GM21367 (cell line): ENCODE data around the gene FBLN7.
"Not testable (repeated sequence)": the region's sequence is repeated elsewhere in the genome, so short reads cannot be mapped to it uniquely, and the experiment has no call there.

Experiments
- ATAC-seq: cut with Tn5 transposase; IDR thresholded peaks from one replicate; pipeline ENCODE4 v1.9.1; 2021; ENCODE audit not compliant: unreplicated experiment

FBLN7 gene

DNA sequence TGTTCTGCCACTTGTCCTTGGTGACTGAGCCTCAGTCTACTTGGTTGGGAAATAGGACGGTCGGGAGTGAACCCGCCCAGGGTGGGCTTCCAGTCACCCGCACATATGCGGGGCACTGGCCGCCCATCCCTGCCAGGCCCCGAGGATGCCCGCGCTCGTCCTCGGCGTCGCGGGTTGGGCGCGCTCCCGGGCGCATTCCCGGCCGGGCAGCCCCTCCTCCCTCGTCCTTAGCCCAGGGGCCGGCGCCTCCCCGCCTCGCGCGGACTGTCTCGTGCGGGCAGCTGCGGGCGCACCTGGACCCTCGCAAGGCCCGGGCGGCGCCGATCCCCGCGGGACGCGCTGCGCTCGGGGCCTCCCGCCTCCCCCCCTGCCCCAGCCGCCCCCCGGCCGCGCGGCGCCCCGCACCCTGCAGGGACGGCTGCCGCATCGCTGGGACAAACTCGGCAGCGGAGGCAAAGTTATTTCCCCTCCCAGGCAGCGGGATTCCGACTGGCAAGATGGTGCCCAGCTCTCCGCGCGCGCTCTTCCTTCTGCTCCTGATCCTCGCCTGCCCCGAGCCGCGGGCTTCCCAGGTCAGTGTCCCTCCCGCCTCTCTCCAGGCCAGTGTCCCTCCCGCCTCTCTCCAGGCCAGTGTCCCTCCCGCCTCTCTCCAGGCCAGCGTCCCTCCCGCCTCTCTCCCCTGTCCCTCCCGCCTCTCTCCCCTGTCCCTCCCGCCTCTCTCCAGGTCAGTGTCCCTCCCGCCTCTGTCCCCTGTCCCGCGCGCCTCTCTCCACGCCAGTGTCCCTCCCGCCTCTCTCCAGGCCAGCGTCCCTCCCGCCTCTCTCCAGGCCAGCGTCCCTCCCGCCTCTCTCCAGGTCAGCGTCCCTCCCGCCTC, at the start of gene FBLN7:
FBLN7 (plus strand) TSS at position 227 of the 874 bp plus-strand sequence; CDS start at position 498, 271 bp downstream.
- ATAC-seq, result no peak

DNA sequence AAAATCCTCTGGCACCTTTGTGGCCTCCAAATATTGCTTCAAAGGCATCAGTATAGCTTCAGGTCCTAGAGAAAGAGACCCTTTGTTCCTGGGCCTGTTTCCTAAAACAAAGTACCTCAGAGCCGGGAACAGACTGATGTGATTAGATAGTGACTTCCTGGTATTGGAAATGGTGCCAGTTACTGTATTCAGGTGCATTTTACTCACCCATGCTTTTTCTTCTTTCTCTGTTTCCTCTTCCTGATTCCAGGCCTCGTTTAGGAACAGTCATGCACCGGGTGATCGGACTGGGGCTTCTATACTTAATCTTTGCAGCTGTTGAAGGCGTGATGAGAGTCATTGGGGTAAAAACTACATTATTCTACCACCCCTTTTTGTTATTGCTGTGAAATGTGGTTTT, 48.8 kb upstream of the FBLN7 start:
- no peak for ATAC-seq

GRCh38 chr2:112092286-112093041, 45.7 kb upstream of the FBLN7 start:
- ATAC-seq, result no peak

- ATAC-seq, result no peak
Observed at GRCh38 chr2:112093216-112093615, 45.0 kb upstream of the FBLN7 start.

DNA sequence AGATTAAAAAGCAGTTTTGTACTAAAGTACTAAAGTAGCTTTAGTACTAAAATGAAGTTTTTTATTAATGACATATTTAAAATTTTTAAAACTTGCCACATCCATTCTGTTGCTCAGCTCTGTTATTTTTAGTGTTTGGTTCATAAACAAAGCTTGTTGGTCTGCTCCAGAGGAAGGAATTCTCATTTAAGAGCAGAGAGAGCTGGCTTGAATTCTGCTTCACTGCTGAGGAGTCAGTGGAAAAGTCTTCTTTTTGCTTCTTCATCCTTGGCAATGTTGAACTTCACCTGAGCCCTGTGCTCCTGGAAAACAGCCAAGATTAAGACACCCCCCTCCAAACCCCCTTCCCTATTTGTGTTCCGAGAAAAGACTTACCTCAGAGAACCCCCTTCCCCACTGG, 42.5 kb upstream of the FBLN7 start:
- ATAC-seq, result no peak

DNA sequence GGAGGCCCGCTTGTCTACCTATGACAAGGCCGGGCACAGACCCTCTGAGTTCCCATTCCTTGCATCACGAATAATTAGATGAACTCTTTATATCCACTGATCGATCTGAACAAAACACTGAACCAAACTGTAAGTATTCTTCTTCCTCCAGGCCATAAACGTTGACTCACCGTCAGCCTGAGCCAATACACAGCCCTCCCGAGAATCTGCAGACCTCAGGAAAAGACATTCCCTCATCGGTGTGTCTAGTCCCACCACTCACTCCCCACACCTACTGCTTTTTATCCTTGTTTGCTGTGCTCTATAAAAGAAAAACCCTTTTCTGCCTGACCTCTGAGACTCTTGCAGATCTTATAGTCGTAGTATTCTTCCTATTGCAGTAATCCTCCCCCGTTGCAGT, 42.1 kb upstream of the FBLN7 start:
- no peak for ATAC-seq

DNA sequence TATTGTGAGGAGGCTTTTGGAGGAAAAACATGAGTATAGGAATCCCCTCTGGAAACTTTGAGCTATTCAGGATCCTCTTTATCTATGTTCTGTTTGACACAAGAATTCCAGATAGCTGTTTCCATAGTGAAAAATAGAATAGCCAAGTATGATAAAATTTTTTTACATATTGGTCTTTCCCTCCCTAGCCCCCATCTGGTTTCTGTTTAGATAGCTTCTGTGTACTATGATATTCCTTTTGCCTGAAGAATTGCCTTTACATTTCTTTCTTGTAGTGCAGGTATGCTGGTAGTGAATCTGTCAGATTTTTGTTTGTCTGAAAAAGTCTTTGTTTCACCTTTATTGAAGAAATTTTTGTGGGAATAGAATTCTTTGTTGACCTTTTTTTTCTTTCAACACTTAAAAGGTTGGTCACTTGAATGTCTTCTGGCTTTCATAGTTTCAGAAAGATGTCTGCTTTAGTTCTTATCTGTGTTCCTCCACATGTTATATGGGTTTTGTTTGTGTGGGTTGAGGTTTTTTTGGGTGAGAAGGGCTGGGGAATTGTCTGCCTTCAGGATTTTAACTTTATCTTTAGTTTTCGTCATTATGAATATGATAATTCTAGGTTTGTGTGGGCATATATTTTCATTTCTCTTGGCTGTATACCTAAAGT, 29.9 kb upstream of the FBLN7 start:
- ATAC-seq, result no peak

- no peak for ATAC-seq
Observed at GRCh38 chr2:112109278-112109677, 28.9 kb upstream of the FBLN7 start.

DNA sequence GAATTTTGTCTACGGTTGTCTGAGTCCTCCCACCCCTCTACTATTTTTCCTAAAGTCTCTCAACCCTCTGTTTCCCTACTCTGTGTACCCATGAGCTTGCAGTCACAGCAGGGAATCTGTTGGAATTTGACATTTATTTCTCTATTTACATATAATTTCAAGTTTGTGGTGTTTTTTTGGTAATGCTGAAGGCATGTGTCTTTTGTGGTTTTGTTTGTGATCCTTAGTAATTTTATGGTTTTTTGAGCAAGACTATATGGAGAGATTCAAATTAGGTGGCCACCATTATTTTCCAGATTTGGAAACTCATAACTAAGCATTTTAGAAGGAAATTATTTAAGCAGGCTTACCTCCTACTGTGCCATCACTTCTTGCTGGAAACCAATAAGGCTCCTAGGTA, 27.2 kb upstream of the FBLN7 start:
- no peak for ATAC-seq

DNA sequence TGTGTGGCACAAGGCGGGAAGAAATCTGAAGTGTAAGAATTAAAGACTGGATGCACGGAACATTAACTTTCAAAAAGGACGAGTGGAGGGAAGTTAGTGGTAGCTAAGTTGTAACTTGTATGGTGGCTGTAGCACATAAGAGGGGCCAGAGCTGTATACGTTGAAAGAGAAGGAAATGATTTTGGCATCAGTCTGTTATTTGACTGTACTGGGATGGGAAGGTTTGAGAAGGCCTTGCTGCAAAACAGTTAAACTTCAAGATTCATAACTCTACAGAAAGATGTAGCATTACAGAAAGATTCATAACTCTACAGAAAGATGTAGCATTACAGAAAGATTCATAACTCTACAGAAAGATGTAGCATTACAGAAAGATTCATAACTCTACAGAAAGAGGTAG, 24.8 kb upstream of the FBLN7 start:
- ATAC-seq, result not testable (repeated sequence)

GRCh38 chr2:112118148-112118547, 20.0 kb upstream of the FBLN7 start:
- no peak for ATAC-seq

GRCh38 chr2:112121682-112122254, 16.4 kb upstream of the FBLN7 start:
- ATAC-seq, result no peak

DNA sequence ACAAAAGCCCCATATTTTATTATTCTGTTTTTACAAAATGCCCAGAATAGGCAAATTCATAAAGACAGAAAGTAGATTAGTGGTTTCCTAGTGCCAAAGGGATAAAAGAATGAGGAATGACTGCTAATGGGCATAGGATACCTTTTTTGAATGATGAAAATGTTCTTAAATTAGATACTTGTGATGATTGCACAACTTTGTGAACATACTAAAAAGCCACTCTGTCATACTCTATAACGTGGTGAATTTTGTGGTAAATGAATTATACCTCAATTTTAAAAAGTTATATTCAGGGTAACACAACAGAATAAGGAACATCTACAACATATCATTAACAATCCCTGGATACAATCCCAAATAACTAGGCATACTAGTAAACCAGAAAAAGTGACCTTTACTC, 9.1 kb upstream of the FBLN7 start:
- ATAC-seq, result no peak

DNA sequence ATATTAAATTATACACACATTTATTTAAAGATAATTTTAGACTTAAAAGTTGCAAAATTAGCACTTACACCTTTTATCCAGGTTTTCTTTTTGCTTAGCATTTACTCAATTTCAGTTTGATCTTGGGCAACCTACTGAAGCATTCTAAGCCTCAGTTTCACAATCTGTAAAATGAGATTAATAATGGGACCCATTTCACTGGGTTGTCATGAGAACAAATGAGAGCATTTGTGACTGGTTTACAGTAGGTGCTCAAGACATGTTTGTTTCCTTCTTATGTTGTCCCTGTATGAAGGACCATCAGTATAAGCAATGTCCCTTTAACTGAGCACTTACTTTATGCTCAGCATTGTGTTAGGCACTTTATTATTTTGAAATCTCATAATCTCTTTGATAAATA, 4.8 kb upstream of the FBLN7 start:
- no peak for ATAC-seq

DNA sequence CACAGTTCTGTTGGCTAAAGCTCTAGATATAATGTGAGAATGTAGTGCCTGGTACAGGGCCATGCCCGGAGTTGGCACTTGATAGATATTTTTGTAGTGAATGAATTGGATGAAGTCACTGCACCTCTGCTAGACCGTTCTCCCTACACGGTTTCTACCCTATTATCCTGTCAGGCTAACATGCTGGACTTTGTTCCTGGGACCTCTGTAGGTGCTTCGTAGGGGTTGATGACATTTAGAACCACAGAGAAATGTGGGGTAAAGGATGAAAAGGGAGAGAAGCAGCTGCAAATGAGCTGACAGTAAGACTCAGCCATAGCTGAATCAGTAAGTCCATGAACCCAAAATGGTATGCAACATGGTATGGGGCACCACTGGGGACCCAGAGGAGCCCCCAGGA, 4.1 kb upstream of the FBLN7 start:
- ATAC-seq, result no peak

- no peak for ATAC-seq
Observed at GRCh38 chr2:112136096-112136495, 2.1 kb upstream of the FBLN7 start.

- no peak for ATAC-seq
Observed at GRCh38 chr2:112137516-112138158, 548 bp upstream of the FBLN7 start.

DNA sequence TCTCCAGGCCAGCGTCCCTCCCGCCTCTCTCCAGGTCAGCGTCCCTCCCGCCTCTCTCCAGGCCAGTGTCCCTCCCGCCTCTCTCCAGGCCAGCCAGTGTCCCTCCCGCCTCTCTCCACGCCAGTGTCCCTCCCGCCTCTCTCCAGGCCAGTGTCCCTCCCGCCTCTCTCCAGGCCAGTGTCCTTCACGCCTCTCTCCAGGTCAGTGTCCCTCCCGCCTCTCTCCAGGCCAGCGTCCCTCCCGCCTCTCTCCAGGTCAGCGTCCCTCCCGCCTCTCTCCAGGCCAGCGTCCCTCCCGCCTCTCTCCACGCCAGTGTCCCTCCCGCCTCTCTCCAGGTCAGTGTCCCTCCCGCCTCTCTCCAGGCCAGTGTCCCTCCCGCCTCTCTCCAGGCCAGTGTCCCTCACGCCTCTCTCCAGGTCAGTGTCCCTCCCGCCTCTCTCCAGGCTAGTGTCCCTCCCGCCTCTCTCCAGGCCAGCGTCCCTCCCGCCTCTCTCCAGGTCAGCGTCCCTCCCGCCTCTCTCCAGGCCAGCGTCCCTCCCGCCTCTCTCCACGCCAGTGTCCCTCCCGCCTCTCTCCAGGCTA, 939 bp downstream of the FBLN7 start:
- not testable (repeated sequence) for ATAC-seq

DNA sequence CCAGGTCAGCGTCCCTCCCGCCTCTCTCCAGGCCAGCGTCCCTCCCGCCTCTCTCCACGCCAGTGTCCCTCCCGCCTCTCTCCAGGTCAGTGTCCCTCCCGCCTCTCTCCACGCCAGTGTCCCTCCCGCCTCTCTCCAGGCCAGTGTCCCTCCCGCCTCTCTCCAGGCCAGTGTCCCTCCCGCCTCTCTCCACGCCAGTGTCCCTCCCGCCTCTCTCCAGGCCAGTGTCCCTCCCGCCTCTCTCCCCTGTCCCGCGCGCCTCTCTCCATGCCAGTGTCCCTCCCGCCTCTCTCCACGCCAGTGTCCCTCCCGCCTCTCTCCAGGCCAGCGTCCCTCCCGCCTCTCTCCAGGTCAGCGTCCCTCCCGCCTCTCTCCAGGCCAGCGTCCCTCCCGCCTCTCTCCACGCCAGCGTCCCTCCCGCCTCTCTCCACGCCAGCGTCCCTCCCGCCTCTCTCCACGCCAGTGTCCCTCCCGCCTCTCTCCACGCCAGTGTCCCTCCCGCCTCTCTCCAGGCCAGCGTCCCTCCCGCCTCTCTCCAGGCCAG, 1.5 kb downstream of the FBLN7 start:
- not testable (repeated sequence) for ATAC-seq

DNA sequence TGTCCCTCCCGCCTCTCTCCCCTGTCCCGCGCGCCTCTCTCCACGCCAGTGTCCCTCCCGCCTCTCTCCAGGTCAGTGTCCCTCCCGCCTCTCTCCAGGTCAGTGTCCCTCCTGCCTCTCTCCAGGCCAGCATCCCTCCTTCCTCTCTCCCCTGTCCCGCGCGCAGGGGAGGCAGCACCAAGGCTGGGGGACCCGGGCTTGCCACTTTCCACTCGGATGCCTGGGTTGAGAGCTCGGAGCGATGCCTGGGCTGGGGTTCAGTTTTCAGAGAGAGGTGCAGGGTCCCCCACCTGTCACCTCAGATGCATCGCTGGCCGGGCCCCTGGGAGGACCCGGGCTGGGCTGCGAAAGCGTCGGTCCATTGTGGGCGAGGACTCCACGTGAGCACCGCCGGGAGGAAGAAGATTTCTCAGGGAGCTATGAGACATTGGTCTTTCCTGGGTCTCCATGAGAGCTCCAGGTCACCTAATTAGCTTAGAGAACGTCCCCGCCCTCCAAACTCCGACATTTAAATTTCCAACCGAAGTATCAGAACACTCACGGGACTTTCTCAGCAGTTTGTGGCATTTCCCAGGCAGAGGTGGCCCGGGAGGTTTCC, 2.1 kb downstream of the FBLN7 start:
- ATAC-seq, result no peak
